ENCODE measurements around the gene POU3F3.

Gene POU3F3

GRCh38 chr2:104853534-104854497 lies at the start of gene POU3F3:
TSS of gene POU3F3 (plus strand) at chr2:104854115. CDS start at chr2:104855511, 1,396 bp downstream.
- peak; percentile 90 for DNase-seq

DNA sequence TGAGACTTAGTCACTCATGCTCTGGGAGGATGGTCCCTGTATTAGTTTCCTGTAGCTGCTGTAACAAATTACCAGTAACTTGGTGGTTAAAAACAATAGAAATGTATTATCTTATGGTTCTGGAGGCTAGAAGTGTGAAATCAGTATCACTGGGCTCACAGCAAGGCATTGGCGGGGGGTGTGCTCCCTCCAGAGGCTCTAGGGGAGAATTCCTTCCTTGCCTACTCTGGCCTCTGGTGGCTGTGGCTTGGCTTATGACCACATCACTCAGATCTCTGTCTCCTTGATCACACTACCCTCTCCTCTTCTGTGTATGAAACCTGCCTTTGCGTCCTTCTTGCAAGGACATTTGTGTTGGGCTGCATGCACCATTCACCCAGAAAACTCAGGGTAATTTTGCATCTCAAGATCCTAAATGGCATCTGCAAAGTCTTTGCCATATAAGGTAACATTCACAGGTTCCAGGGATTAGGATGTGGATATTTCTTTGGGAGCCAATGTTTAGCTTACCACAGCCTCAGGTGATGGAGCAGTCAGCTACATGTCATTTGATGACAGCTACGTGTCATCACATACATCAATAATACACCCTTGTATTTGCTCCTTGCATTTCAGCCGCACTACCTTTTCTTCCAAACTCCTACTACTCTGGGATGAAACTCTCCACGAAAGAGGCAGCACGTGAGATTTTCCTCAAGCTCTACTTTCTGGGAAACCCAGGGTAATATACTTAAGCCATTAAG lies 49.6 kb upstream of the POU3F3 start:
- DNase-seq = no peak

DNA sequence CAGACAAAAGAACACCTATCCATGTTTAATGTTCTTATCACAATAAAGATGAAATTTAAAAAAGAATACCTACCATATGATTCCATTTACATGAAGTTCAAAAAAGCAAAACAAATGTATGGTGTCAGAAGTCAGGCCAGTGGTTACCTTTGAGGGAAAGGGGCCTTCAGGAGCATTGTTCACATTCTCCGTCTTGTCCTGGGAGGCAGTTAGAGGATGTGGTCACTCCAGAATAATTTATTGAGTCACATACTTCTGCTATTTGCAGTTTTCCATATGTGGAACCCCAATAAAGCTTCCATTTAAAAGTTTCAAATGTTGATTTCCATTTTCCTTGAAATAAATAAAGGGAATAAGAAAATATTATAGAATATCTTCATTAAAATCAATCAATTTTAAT lies 41.6 kb upstream of the POU3F3 start:
- DNase-seq = no peak

DNA sequence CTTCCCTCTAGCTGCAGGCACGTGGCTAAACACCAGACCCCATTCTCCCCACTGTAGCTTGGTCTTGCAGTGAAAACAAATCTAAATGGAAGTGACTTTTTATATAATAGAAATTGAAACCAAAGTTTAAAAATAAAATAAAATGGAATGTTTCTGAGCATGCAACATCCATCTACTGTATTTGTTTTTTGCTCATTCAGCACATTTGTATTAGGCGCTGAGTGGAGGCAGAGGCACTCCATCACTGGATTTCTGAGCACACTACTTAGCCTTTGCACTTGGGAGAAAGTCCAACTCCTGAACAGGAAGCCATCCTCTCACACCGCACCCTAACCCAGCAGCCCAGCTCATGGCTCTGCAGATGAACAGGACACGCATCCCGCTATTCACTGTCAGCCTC lies 37.8 kb upstream of the POU3F3 start:
- no peak for DNase-seq

GRCh38 chr2:104818264-104818663 lies 35.7 kb upstream of the POU3F3 start:
- no peak for DNase-seq

- no peak for DNase-seq
Measured at GRCh38 chr2:104820126-104820525, 33.8 kb upstream of the POU3F3 start.

GRCh38 chr2:104825124-104825865 lies 28.6 kb upstream of the POU3F3 start:
- DNase-seq = no peak

- DNase-seq = no peak
Measured at GRCh38 chr2:104826016-104826415, 27.9 kb upstream of the POU3F3 start.

DNA sequence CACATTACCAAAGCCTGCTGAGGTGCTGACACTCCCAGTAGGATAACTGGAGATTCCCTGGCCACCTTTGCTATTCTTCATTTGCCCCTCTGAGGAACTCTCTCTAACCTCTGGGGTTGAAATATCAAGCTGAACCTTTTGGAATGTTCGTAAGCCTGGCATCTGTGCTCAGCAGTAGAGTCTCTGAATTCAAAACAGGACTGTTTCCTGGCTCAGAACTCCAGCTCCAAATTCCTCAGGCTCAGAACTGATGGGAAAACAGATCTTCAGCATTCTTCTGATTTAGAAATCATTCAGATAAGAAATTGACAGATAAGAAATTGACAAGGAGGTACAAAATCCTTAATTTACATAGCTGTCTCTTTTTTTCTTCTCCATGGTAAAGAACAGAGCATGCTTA lies 22.2 kb upstream of the POU3F3 start:
- DNase-seq = no peak

- DNase-seq = no peak
Measured at GRCh38 chr2:104834431-104835153, 19.3 kb upstream of the POU3F3 start.

DNA sequence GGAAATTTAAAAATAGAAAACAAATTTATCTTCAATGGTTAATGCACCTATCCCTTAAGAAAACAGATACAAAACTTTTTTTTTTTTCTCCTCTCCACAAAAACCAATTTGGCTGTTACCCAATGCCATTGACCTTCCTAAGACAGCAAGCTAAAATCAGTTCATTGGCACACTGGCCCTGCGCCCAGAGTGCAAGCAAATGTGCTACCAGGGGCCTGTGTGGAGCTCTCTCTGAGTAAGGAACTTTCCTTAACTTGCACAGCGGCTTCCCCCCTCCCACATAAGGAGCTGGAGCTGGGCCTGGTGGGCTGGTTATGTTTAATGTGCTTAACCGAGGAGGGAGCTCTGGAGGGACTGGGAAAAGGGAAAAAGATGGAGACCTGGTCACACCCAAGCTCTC lies 17.6 kb upstream of the POU3F3 start:
- no peak for DNase-seq

- DNase-seq = no peak
Measured at GRCh38 chr2:104836841-104837240, 17.1 kb upstream of the POU3F3 start.

- DNase-seq = no peak
Measured at GRCh38 chr2:104840156-104840555, 13.8 kb upstream of the POU3F3 start.

DNA sequence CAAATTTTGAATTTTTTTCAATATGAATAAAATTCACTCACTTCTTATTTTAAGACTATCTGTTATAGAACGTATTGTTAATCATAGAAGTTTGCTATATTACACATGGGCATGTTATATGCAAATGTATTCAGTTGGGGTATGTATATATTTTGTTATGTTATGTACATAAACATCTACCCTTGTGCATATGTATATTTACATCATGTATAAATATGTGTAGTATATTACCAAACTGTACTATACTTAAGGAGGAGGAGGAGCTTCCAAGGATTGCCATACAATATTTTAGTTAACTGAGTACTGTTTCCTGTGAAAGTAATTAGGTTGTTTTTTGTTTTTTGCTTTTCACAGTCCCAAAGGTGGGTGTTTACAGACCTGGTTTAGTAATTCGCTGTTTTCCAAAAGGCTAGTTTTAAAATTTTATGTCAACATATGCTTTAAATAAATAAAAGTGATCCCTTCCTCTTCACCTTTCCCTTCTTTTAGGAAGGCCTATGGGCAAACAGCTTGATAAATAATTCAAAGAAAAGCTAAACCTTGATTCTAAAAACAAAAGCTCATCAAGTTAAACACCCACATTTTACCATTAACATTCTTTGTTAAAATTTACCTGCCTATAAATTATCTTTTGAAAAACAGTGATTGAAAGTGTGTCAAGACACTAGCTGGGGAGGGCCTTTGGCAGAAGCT lies 12.9 kb upstream of the POU3F3 start:
- DNase-seq = no peak

GRCh38 chr2:104841744-104842143 lies 12.2 kb upstream of the POU3F3 start:
- DNase-seq = no peak

- no peak for DNase-seq
Measured at GRCh38 chr2:104844807-104845551, 8.9 kb upstream of the POU3F3 start.

DNA sequence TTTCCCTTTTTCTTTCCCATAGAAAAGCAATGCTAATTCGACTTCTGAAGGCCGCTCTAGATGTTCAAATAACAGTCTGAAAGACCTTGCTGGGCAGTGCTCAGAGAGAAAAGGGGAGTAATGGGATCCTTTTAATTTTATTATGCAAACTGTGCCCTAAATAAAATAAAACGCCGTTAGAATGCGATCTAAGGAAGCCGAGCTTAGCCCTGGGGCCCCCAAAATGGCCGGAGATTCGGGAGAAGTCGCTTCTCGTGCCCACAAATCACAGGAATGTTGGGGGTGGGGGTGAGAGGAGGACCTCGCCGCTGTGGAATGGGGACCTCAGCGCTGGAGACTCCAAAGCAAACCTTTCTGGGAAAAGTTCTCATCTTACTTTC lies 8.4 kb upstream of the POU3F3 start:
- no peak for DNase-seq

- DNase-seq = no peak
Measured at GRCh38 chr2:104845946-104846785, 7.7 kb upstream of the POU3F3 start.

GRCh38 chr2:104846786-104847585 lies 6.9 kb upstream of the POU3F3 start:
- DNase-seq = no peak
